Sciatic nerve (tissue), 2 donors: ENCODE measurements around the gene DEUP1. TPM values are rescaled to one million over a fixed set of nuclear protein-coding genes. Genes with fewer than 3 reads are reported as not detected.
A peak's percentile ranks its signal among the peaks of the same experiment; 100 is the strongest.

ENCODE experiments used
- ATAC-seq: fragments of 200-7000 bp; cut with Tn5 transposase; one replicate; pipeline ENCODE4 v1.9.1; 2020; ENCODE audit warnings: mild to moderate bottlenecking, moderate library complexity
- DNase-seq: peaks from one replicate; pipeline ENCODE4 v3.0.0-alpha.2; 2020; ENCODE audit warnings: low spot score
- intact Hi-C: fragments of 100-400 bp; cut with DNase I; formaldehyde crosslinking; loops from one replicate; pipeline ENCODE4 v1.14.2; 2022
- total RNA-seq: library from RNA; stranded (reverse); fragmentation: NEBNext Ultra II Directional; extraction: Animal tissue kit (Norgen Biotek cat#: 25700); gene quantifications from one replicate; pipeline ENCODE4 v1.2.1, GENCODE V29; 2021
- donor health status: DM: no; HTN: no; CAD: no.
- donor health status: DM: no; HTN: no; CAD: no.

The DEUP1 gene
- total RNA-seq, 1 donor from 2014 or later: not detected

DNA sequence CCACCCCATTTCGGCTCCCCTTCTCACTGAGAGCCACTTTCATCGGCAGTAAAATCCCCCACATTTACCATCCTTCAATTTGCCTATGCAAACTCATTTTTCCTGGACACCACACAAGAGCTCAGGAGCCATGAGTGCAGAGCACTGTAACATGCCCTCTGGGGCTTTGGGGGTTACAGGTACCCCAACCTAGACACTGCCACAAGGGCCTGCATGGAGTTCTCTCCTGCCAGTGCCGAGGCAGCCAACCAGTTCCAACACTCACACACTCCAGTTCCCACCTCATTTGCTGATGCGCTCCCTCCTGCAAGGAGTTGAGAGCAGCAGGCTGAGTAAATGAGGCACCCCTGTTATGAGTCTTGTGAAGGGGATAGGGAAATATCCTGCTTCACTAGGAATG is 136.5 kb downstream of the DEUP1 start:
- DNase-seq: no peak
- intact Hi-C loops: no loop called here
- no peak for ATAC-seq

DNA sequence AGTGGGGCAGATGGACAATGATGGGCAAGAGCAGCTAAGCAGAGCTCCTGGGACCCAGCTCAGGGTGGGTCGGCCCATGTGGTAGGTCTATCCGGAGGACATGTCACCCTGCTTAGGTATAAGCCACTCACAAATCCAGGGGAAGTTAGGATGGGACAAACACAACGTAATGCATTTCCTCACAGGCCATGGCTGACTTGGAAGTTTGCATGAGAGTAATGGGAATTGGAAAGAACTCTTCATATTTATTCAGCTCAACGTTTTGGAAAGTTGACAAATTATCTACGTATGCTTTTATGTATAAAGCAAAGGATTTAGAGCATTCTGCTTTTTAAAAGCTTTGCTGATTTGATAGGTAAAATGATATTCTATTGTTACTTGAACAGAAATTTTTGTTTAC is 137.7 kb downstream of the DEUP1 start:
- ATAC-seq: no peak
- intact Hi-C loops: no loop called here
- no peak for DNase-seq

DNA sequence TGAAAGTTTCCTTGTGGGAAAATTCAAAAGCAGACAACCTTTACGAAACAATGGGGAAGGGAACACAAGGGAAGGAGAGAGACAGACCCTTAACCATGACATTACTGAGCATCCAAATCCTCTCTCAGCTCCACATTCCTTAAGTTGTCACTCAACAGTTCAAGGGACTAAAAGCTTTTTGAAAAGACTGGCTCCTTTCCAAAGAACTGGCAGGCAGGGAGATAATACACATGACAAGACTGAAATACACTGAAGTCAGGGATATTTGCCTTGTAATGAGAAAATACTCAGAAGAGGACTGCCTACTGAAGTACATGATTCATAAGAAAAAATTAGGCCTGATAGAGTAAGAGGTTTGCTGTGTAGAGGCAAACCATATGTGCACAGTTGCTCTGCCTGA is 143.6 kb downstream of the DEUP1 start:
- DNase-seq: no peak
- no peak for ATAC-seq
- intact Hi-C loops: no loop called here

DNA sequence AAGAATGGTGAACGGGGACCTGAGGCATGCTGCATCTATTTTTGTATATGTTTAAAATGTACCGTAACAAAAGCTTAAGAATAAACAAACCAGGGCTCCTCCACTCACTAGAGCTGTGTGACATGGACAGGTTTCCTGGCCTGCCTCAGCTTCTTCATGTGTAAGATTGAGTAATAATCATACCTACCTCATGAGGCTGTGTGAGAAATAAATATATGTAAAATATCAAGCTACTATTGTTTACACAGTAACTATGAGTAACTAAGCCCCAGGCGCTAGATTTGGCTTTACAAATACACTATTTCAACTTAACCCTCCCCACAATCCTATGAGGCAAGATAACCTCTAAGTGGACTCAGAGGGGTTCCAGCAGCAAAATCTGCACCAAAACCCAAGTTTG is 146.3 kb downstream of the DEUP1 start:
- DNase-seq: no peak
- no peak for ATAC-seq

DNA sequence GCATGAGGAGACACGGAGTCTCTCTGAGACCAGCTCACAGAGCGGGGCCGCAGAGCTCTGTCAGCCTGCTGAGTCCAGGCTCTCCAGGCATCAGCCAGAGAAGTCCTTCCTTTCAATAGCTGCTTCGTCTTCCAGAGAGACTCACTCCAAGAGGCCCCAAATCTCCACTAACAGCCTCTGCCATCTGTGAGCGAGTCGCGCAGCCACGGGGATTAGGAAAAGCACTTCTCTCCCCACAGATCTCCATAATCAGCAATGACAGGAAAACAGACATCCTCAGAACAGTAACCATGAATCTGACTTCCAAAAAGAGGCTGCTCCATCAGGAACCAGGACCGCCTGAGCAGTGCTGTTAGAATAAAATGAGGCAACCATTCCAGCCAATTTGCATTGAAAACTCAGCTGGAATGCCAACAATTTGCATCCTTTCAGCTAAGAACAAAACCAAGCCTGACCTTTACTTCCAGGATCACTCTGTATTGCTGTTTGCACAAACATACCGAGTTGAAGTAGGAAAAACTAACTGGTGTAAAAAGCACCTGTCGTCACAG is 147.2 kb downstream of the DEUP1 start:
- intact Hi-C loops: no loop called here
- DNase-seq (no peak), ATAC-seq (no peak)

More for the DNA sequence above, 146.3 kb downstream of the DEUP1 start:
- intact Hi-C loops: no loop called here

DNA sequence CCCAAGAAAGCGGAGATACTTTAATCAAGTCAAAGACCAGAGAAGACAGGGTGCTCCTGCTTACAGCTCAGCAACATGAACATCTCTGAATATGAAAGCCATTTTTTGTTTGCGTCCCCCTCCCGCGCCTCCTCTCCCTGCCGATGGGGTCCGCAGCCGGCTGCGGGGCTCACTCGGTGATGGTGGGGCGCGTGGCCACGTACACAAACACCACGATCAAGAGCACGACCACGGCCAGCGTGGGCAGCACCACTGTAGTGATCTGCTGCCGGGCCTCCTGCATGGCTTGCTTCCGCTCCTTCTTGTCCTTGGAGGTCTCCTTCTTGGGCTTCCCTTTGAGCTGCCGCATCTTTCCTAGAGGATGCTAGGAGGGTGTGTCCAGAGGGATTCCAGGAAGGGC is 148.3 kb downstream of the DEUP1 start:
- no peak for ATAC-seq
- DNase-seq: no peak
- intact Hi-C loops: no loop called here

DNA sequence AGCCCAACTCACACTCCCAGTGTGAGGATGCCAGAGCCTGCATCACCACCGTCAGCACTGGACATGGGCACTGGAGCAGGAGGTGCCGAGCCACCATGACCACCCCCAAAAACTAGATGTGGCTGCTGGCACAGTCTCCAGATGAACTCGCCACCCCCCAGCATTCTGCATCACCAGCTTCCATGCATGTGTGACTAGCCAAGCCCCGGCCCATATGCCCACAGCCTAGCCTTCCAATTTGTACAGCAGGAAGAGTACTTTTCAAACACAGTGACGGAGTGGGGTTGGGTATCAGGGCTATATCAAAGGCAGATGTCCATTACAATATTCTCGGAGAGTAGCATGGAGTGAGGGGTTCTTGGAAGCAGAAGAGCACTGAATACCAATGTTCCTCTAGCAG is 149.7 kb downstream of the DEUP1 start:
- ATAC-seq (no peak), DNase-seq (no peak)
- intact Hi-C loops: no loop called here

DNA sequence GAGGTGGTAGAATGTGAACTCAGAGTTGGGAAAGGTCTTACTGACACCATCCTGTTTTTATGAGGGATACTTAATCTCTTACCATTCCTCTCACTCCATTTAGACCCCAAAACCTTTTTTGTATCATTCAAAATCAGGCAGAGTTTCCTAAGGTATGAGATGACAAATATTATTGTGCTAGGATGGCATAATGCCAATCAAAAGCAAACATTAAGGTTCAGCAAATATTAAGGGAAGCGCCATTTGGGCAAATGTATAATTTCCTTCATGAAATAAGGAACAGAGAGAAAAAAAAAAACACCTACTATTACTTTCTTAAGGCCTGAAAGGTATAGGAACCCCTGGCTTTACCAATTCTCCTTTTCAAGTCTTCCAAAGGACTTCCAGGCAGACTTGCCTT is 150.2 kb downstream of the DEUP1 start:
- ATAC-seq: no peak
- intact Hi-C loops: no loop called here
- no peak for DNase-seq

DNA sequence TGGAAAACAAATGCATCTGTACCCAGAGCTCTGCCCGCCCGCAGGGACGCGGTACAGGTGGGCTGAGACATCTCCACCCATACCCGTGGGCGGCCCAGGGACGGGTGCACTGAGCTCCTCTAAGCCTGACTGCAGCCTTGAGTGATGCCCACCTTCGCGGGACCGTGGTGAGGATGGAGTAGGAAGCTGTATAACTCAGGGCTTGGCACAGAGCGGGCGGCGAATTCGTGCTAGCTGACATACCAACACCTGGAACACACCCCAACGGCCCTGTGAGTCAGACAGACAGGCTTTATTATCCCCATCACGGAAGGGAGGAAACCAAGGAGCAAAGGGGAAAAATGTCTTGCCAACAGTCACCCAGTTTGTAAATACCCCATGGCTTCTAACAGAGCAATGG is 150.7 kb downstream of the DEUP1 start:
- ATAC-seq (no peak), DNase-seq (no peak)
- intact Hi-C loops: no loop called here

DNA sequence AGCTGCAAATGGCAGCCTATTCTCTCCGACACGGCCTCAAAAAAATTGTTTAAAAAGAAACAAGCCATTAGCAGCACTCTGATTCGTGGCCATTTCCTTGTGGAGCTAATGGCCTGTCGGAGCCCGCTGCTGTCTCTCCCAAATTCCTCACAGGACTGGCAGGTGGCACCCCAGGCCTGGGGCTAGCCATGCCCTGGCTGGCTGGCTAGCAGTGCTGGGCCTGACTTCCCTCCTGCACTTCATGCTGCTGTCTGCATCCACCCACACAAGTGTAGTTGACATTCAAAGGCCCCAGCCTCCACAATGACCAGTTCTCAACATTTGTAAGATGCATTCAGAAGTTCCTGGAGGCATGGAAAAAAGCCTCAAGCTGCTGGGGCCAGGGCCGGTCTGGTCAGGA is 151.2 kb downstream of the DEUP1 start:
- ATAC-seq: peak; percentile 63
- intact Hi-C loops: no loop called here
- DNase-seq: no peak

DNA sequence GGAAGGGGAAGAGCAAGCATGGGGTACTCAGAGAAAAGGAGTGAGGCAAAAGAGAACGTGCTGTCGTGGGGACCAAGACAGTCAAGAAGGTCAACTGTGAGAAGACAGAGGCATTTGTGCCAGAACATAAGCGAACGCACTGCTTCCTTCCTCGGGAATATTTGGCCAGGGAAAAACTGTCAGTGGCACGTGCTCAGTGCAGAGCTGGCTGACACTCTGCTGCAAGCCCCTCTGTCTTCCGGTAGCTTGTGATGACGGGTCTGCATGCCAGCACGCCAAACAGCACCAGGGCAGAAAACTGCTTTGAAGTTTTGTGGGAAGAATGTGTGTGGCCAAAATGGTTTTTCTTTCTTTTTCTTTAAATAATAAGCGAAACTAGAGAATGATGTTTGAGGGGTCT is 152.0 kb downstream of the DEUP1 start:
- DNase-seq: no peak
- intact Hi-C loops: no loop called here
- no peak for ATAC-seq

DNA sequence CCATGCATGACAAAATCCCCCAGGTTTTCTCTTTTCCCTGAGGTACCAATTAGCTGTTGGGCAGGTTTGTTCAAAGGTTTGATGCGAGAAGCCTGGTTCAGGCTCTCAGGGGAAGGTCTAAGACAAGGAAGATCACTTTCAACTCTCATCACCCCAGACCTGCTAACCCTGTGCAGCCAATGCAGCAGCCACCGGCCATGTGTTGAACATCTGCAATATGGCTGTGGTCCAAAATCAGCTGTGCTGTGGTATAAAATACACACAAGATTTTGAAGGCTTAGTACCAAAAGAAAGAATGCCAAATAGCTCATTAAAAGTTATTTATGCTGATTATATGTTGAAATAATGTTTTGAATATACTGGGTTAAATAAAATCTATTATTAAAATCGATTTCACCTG is 154.2 kb downstream of the DEUP1 start:
- no peak for ATAC-seq
- no peak for DNase-seq
- intact Hi-C loops: no loop called here

DNA sequence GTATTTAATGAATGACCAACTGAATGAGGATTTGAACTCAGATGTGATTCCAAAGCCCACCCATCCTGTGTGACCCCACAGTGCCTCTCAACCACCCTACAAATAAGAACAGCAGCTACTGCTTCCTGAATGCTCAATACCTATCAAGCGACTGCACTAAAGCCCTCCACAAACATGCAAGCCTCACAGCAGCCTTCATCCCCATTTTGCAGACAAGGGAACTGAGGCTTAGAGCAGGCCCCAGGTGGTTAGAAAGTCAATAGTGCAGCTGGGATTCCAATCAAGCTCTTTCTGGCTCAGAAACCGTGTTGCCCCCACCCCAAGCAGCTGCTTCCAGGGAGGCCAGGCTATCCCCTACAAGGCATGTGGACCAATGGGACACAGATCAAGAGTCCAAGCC is 155.4 kb downstream of the DEUP1 start:
- ATAC-seq: no peak
- intact Hi-C loops: loop anchor here (1.0 kb wide), 1 partner anchor 36 kb away; no protein-coding TSS in a partner anchor

DNA sequence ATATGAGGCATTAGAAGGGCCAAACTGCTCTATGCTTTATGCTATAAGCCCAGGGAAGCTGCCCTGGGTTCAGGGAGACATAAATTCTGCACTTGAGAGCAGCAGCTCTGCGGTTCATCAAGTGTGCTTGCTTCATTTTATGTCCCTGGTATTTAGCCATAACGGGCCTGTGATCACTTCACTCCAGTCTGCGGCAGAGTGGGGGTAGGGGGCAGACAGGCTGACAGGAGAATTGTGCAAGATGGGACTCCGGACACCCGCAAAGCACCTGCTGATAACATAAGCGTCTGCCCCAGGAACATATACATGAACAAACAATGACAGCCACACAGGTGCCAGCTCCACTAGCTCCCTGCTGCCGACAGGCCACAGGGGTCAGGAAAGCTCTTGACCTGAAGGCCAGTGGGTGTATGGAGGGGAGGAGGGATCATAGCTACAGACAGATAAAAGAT is 156.5 kb downstream of the DEUP1 start:
- DNase-seq (no peak), ATAC-seq (no peak)
- intact Hi-C loops: no loop called here

More for the DNA sequence above, 155.4 kb downstream of the DEUP1 start:
- DNase-seq: no peak

Other genes with a start within 250 kb of the DEUP1 start
- gene SLC36A4, start 132.8 kb upstream of the DEUP1 start, total RNA-seq: 16.1 TPM
- 12.3 TPM for gene SMCO4, start 212.6 kb downstream of the DEUP1 start, total RNA-seq